HG03460 (cell line): ENCODE measurements around the gene SHISA5.
A peak's percentile ranks its signal among the peaks of the same experiment; 100 is the strongest.
"Not testable (repeated sequence)": the region's sequence is repeated elsewhere in the genome, so short reads cannot be mapped to it uniquely, and the experiment has no call there.

ENCODE experiments used
- ATAC-seq: cut with Tn5 transposase; IDR thresholded peaks from one replicate; pipeline ENCODE4 v1.9.1; 2021; ENCODE audit not compliant: unreplicated experiment

The SHISA5 gene

GRCh38 chr3:48521635-48522034 is 17.7 kb upstream of the SHISA5 start:
- no peak for ATAC-seq

- no peak for ATAC-seq
These were observed 15.3 kb upstream of the SHISA5 start for GRCh38 chr3:48519277-48519643.

GRCh38 chr3:48518638-48519276 is 14.8 kb upstream of the SHISA5 start:
- no peak for ATAC-seq

DNA sequence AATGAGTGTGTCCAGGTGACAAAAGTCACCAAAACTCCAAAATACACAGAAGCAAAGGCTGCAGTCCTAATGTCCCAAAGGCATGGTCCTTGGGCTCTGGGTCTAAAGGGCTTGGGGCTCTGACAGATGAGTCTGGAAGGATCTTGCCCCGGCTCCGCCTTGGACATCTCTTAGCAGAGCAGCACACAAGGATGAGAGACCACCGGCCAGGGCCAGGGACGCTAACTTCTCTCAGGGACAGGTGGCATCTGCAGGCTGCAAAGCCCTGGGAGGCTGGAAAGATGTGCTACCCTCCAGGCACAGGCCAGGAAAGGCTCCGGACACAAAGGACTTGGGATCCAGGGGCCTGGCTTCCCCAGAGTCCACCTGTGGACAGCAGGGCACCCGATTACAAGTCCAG is 14.1 kb upstream of the SHISA5 start:
- ATAC-seq = no peak

DNA sequence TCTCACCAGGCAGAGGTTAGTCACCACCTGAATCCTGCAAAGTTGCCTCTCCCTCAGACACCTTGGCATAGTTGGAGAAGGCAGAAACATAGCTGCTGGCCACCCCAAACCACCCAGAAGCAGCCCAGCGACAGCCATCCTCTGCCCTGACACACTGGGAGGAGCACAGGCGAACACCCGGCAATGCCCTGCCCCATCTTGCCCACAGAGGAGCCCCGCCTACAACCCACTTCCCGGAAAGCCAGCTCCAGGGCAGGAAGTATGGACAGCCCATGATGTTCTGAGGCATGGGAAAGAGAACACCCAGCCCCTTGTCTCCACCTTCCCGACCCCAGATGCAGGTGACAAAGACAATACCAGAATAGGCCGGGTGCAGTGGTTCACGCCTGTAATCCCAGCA is 12.6 kb upstream of the SHISA5 start:
- ATAC-seq = no peak

- no peak for ATAC-seq
These were observed 10.7 kb upstream of the SHISA5 start for GRCh38 chr3:48514431-48515227.

DNA sequence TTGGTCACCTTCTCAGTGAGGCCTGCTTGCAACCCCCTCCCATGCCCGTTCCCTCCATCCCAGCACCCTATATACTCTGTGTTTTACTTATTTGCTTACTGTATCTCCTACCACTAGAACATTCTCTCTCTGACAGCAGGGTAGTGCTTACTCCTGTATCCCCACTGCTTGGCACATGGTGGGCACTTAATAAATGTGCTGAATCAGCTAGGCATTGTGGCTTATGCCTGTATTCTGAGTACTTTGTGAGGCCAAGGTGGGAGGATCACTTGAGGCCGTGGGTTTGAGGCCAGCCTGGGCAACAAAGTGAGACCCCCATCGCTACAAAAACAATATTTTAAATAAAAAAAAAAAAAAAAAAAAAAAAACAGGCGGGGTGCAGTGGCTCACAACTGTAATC is 7.6 kb upstream of the SHISA5 start:
- no peak for ATAC-seq

GRCh38 chr3:48507256-48508061 is 3.5 kb upstream of the SHISA5 start:
- peak; percentile 69 for ATAC-seq

DNA sequence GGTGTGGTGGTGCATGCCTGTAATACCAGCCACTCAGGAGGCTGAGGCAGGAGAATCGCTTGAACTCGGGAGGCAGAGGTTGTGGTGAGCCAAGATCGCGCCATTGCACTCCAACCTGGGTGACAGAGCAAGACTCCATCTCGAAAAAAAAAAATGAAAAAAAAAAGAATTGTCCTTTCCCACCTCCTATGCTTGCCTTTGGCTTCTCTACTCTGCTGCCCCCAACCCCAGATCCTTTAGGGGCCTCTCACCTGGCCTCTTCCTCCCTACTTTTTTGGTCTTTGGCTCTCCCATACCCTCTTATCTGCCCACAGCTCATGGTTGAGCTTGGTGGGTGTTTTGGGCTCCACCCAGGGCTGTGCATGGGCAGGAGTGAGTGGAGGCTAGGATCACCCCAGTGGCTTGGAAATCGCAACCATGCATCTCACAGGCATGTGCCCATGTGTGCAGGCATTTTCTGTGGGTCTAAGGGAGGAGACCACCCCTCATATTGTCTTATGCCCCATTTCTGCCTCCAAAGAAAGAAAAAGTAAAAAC is 2.1 kb upstream of the SHISA5 start:
- ATAC-seq = no peak

DNA sequence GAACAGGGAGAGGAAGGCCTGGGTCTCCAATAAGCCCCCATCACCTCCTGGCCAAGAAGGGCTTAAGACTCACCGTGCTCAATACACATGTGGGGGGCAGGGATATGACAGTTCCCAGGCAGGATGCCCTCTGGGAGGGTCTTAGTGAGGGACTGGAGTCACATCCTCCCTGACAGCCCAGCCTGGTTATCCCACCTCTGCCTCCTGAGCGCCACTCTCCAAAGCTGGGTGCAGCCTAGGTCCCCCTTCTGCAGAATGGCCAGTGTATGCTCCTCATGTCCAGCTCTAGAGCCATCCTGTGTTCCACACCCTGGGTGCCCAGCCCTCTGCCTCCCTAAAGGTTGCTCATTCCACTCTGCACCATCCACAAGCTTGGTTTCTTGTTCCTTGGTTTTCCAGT is 1.2 kb upstream of the SHISA5 start:
- no peak for ATAC-seq

GRCh38 chr3:48503401-48504050 is 448 bp downstream of the SHISA5 start:
- ATAC-seq = no peak

DNA sequence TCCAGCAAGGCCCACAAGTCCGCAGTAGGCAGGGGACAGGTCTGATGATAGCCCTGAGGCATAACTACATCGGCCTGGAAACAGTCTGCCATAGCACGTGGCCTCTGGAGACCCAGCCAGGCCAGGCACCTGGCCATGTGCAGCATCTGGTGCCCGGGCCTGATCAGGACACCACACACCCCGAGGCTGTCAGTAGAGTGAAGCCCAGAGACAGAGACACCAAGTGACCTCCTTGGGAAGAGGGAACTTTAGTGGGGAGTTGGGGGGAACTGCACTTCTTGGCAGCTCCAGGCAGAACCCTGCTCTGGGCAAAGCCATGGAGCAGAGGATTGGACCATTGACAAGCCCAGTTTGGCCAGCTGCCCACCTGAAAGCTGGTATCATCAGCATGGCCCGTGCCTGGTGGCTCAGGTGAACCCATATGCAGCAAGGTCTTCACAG is 1.2 kb downstream of the SHISA5 start:
- no peak for ATAC-seq

DNA sequence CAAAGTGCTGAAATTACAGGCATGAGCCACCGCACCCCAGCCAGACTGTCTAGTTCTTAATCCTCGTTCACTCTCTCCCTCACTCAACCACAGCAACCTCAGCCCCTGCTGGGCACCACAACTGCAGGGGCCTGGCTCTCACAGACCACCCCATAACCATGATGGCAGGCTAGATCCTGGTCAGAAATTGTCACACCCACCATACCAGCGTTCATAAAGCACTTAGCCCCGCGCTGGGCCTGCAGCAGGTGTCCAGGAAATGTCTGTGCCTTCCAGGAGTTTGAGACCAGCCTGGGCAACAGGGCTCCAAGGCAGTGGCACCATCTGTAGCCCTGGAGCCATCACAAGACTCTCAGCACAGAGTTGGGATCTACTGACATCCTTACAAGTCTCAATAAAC is 1.9 kb downstream of the SHISA5 start:
- ATAC-seq = no peak

GRCh38 chr3:48501196-48501595 is 2.8 kb downstream of the SHISA5 start:
- no peak for ATAC-seq

DNA sequence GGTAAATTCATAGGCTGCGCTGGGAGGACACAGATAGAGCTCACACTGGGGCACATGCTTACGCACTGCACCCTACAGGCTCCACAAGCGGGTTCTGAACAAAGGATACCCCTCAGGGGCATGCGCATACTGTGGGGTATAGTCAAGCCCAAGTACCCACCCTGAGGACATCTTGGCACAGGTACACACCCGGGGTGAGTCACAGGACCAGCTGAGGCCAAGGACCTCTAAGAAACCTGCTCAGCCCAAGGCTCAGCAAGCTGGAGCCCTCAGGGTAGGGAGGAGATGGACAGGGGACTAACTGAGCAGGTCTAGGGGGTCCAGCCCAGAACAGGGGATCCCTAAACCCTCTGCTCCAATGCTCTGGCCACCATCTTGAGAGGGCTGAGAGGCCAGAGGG is 3.3 kb downstream of the SHISA5 start:
- ATAC-seq = no peak

GRCh38 chr3:48493203-48493501 is 10.8 kb downstream of the SHISA5 start:
- no peak for ATAC-seq

GRCh38 chr3:48492461-48493202 is 11.3 kb downstream of the SHISA5 start:
- ATAC-seq = no peak

GRCh38 chr3:48486952-48487351 is 17.0 kb downstream of the SHISA5 start:
- no peak for ATAC-seq

DNA sequence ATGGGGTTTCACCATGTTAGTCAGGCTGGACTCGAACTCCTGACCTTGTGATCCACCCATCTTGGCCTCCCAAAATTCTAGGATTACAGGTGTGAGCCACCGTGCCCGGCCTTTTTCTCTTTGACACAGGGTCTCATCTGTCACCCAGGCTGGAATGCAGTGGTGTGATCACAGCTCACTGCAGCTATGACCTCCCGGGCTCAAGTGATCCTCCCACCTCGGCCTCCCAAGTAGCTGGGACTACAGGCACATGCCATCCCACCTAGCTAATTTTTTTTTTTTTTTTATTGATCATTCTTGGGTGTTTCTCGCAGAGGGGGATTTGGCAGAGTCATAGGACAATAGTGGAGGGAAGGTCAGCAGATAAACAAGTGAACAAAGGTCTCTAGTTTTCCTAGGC is 21.2 kb downstream of the SHISA5 start:
- ATAC-seq = not testable (repeated sequence)

DNA sequence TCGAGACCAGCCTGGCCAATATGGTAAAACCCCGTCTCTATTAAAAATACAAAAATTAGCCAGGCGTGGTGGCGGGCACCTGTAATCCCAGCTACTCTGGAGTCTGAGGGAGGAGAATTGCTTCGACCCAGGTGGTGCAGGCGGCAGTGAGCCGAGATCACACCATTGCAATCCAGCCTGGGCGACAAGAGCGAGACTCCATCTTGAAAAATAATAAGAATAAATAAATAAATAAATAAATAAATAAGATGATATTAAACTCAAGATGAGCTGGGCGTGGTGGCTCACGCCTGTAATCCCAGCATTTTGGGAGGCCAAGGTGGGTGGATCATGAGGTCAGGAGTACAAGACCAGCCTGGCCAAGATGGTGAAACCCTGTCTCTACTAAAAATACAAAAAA is 23.1 kb downstream of the SHISA5 start:
- ATAC-seq = not testable (repeated sequence)
